Stromal cell of bone marrow (primary cell): Measurements from ENCODE around the gene SHC4.
"Not testable (repeated sequence)": the region's sequence is repeated elsewhere in the genome, so short reads cannot be mapped to it uniquely, and the experiment has no call there.

Experiments used
- DNase-seq: peaks from one replicate; pipeline ENCODE4 v3.0.0-alpha.2; 2012; ENCODE audit warnings: low read depth

The SHC4 gene

DNA sequence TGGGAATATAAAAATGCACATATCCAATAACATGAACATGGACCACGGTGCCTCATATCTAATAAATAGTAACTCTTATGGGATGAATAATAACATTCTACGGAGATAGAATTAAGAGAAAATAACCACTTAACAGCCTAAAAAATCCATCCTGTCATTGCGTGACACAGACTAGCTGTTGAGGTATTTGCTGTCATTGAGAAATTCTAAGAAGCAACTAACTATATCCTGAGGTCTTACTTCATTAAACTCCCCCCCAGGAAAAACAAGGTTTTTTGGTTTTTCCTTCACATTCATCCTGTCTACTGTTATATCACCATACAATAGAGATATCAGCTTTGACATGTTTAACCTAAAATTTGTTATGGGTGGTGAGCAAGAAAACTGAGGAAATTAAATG, 167.2 kb downstream of the SHC4 start:
- DNase-seq: no peak

DNA sequence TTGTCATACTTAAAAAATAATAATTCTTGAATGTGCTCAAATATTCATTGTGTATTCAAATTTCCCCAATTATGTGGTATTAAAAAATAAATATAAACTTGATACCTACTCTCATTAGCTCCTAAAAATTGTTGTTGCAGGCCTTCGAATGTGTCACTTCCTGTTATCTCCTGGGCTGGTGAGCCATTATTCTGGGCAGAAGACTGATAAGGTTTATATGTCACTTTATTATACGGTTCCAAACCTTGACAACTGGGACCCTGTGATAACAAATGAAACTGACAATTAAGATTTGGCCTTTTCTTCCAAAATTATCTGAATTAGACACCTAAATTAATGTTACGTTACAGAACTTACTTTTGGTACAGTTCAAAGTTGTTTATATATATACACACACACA, 167.8 kb downstream of the SHC4 start:
- no peak for DNase-seq

DNA sequence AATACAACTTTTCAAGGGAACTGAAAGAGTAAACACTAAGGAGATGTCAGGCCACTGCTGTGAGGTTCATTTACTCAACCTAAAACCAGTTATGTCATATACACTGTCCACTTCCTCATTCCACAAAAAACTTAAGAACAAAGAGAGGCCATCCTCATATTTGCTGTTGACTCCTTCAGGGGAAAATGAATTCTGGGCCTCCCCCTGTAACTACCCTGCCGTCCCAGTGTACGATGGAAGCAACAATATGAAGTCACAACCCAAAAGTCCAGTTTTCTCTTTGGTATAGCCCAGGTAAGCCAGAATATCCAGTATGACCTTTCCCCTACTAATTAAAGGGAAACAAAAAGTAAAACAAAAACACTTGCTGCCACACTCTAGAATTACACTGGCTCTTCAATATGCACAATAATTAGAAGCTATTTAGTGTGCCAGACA, 169.0 kb downstream of the SHC4 start:
- no peak for DNase-seq

GRCh38 chr15:48792408-48792807, 171.3 kb downstream of the SHC4 start:
- DNase-seq: no peak

DNA sequence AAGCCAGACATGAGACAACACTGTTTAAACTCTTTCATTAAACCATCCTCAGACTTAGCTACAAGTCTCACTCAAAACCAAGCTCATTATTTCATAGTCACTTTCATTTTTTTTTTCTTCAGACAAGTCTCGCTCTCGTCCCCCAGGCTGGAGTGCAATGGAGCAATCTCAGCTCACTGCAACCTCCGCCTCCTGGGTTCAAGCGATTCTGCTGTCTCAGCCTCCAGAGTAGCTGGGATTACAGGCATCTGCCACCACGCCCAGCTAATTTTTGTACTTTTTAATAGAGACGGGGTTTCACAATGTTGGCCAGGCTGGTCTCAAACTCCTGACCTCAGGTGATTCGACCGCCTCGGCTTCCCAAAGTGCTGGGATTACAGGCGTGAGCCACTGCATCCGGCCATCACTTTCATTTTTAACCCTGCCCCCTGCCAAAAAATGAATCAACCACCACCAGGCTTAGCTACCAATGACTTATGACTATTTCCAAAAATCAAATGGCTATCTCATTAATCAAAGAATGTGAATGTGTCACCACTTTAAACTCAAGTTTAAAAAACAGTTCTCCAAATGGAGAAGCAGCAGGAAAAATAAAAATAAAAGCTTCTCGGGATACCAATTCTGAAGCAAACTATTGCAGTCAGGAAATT, 173.1 kb downstream of the SHC4 start:
- DNase-seq: not testable (repeated sequence)

DNA sequence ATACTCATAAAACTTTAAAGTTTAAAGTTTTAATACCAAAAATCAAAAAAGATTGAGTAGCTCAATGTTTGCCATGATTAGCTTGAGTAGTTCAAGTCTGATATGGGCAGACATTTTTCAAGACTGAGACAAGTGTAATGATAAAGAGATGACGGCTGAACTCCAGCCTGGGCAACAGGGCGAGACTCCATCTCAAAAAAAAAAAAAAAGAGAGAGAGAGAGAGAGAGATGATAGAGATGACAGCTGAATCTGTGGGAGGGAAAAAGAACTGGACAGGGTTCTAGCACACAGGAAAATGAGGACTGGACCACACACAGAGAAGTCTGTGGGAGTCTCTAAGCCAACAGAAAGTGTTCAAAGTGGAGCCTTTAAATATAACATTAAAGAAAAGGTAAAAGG, 178.0 kb downstream of the SHC4 start:
- DNase-seq: no peak

- no peak for DNase-seq
These were observed 178.5 kb downstream of the SHC4 start for GRCh38 chr15:48785195-48785594.

DNA sequence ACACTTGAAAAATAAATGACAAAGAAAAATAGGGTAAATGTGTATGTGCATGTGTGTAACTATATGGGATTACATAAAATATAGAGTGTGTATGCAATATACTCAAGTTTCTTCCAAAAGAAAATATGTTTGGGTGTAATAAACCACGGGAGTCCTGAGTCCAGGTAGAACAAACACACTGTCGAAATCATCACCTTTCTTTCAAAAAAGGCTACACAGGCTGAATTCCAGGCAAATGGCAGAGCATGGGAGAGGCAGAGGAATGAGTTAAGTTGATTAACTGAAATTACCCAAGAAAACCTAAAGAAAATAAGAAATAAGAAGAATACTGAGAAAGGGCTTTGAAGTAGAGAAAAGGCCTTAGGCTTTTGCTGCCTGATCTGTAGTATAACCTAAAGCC, 179.0 kb downstream of the SHC4 start:
- no peak for DNase-seq

DNA sequence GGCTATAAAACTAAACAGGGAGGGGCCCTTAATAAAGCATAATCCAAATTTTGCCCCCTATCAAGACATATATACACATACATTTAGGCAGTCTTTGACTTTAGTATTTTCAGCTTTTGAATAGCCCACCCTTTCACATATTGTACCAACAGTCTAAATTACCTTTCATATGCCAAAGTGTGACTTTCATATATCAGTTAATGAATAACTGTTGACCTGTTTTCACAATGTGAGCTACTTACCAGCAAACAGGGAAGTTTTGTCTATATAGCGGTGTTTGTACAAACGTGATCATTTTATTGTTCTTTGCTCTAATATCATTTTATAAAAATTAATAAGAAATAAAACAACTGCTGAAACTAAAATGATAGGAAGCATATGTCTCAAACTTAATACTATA, 180.8 kb downstream of the SHC4 start:
- no peak for DNase-seq

- DNase-seq: no peak
These were observed 182.1 kb downstream of the SHC4 start for GRCh38 chr15:48781481-48782081.

GRCh38 chr15:48781017-48781416, 182.7 kb downstream of the SHC4 start:
- no peak for DNase-seq

DNA sequence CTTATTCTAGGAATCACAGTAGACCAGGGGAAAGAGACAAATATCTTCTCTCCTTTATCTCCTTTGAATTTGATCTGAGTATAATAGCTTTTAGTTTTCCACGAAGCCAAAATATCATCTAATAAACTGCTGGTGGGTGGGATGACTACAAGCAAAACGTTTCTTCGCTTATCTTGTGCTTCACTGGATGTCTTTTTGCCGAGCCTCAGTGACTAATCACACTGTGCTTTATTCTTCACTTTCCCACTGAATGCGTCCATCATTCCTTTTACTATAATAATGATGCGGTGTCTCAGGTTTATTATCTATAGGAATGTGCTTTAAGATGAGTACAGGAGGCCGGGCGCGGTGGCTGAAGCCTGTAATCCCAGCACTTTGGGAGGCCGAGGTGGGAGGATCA, 185.4 kb downstream of the SHC4 start:
- DNase-seq: no peak

- DNase-seq: no peak
These were observed 185.9 kb downstream of the SHC4 start for GRCh38 chr15:48777645-48778330.

DNA sequence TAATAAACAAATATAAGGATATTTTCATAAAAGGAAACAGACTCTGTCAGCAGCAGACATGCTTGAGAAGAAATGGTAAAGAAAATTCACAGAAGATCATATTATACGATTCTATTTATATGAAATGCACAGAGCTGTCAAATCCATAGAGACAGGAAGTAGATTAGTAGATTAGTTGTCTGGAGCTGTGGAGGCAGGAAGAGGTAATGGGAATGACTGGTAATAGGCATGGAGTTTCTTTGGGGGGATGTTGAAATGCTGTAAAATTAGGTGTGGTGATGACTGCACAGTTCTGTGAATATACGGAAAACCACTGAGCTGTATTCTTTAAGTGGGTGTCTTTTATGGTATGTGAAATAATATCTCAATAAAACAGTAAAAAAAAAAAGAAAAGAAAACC, 188.2 kb downstream of the SHC4 start:
- DNase-seq: no peak

GRCh38 chr15:48774484-48774883, 189.2 kb downstream of the SHC4 start:
- no peak for DNase-seq
